Measurements from ENCODE around the gene ARHGAP8. TPM values are rescaled to one million over a fixed set of nuclear protein-coding genes. Genes with fewer than 3 reads are reported as not detected.

ARHGAP8 gene
- total RNA-seq, 1 donor from 2014 or later, result not detected

DNA sequence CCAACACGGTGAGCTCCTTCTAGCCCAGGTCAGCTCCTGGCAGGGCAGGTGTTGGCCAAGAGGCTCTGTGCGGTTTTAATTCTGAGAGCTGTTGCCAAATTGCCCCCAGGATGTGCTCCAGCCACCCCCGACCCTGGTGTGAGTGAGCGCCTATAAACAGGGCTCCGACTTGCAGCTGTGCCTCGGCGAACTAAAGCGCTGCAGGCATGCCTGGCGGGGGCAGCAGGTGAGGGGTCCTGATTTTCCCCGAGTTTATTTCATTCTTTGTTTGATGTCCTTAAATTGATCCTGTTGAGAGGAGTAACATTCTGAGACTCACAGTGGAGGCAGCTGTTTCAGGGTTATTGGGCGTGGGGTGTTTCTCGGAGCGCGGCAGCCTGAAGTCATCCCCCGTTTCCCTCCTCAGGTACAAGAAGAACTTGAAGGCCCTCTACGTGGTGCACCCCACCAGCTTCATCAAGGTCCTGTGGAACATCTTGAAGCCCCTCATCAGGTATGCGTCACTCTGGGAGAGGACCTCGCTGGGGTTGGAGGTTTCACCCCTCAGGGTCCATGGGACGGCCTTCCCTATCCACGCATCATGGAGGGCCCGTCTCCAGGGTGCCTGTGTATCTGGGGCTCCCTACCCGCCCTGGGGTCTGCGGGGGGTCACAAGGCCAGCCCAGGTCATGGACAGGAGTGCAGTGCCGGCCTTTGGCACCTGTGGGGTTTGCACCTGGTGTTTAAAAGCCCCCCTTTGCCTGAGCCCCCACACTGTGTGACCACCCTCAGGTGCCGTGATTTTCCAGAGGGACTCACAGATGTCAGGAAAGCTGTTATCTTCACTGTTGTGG lies 62.1 kb downstream of the ARHGAP8 start:
- intact Hi-C loops (cut with DNase I), result no loop called here
- ATAC-seq (ENCODE audit: poor library complexity), result no peak
- DNase-seq, result peak; percentile 32

- DNase-seq, result peak; percentile 15
- ATAC-seq (ENCODE audit: poor library complexity), result no peak
- intact Hi-C loops (cut with DNase I), result no loop called here
These were observed 63.0 kb downstream of the ARHGAP8 start for GRCh38 chr22:44815099-44816070.

DNA sequence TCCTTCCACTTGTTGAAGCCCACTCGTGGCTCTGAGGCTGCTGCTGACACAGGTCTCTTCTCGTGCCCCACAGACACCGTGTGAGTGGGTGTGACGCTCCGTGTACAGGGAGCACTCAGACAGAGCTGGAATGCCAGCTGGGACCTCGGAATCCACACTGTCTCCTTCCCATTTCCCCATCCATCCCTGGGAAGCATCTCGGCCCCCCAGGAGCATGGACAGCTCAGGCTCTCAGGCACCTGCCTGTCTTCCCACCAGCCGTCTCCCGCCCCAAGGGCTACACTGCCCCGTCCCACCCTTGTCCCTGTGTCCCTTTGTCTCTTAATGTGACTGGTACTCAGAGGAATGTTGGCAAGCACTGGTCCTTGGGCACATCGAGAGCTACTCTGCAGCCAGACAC lies 63.8 kb downstream of the ARHGAP8 start:
- DNase-seq (peak; percentile 15), ATAC-seq (ENCODE audit: poor library complexity) (no peak)
- intact Hi-C loops (cut with DNase I), result no loop called here

DNA sequence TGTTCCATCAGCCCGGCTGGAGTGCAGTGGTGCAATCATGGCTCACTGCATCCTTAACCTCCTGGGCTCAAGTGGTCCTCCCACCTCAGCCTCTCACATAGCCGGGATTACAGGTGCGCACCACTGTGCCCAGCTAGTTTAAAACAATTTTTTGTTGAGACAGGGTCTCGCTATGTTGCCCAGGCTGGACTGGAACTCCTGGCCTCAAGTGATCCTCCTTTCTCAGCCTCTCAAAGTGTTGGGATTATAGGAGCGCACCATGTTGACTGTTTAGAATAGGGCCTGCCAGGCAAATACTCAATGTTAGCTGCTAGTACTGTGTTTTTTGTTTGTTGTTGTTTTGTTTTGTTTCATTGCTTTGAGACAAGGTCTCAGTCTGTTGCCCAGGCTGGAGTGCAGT lies 66.4 kb downstream of the ARHGAP8 start:
- DNase-seq (peak; percentile 13), ATAC-seq (ENCODE audit: poor library complexity) (no peak)
- intact Hi-C loops (cut with DNase I), result no loop called here

DNA sequence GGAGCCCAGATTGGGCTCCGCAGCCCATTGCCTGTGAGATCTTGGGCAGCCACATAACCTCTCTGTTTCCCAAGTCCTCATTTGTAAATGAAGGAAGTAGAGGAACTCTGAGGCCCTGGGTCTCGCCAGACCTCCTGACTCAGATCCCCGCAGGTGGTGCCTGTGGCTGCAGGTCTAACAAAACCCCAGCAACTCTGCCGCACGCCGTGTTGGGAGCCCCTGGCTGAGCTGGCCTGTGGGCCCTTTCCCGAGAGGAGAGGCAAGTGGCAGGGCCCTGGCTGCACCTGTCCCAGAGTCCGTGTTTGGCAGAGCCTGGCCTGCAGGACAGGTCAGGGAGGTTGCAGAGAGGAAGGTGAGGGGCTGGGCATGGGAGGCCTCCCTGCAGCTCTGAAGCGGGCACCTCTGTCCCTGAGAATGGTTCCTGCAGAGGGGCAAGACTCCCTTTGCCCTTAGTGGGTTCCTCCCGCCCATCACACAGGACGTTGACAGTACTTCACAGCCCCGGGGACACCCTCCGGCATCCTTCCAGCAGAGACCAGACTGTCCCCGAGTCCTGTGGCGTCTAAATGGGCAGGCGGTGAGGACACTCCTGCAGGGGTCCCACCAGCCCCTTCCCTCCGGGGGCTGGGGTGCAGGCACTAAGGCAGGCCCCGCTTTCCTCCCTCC lies 67.7 kb downstream of the ARHGAP8 start:
- no peak for ATAC-seq (ENCODE audit: poor library complexity)
- peak; percentile 14 for DNase-seq
- intact Hi-C loops (cut with DNase I), result loop anchor here (5.0 kb wide), 1 partner anchor 277 kb away; no protein-coding TSS in a partner anchor

DNA sequence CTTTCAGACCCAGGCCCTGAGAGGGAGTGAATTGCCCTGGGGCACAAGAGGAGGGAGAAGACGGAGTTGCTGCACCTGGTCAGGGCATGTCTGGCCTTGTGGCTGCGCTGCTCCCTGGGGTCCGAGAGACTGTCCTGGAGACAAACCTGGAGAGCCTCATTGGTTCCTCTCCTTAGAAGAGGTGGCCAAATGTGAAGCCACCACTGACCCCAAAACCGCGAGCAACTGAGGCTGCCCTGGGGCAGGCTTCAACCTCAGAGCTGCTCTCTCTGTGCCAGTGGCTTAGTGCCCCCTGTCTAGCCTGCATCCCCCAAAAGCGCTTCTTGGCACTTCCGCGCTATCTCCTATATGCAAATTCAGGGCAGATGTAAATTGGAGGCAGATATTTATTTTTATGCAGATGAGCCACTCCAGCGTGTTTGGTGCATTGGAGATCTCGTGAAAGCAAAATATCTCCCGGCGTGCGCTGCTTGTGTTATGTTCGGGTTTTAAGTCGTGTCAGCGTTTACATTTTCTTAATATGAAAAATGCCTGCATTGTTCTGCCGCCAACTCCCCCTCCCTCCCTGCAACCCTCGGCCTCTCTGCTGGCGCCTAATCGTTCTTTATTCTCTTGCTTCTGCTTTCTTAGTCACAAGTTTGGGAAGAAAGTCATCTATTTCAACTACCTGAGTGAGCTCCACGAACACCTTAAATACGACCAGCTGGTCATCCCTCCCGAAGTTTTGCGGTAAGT lies 69.5 kb downstream of the ARHGAP8 start:
- no peak for ATAC-seq (ENCODE audit: poor library complexity)
- DNase-seq, result peak; percentile 7
- intact Hi-C loops (cut with DNase I), result loop anchor here (5.0 kb wide), 1 partner anchor 275 kb away; no protein-coding TSS in a partner anchor

DNA sequence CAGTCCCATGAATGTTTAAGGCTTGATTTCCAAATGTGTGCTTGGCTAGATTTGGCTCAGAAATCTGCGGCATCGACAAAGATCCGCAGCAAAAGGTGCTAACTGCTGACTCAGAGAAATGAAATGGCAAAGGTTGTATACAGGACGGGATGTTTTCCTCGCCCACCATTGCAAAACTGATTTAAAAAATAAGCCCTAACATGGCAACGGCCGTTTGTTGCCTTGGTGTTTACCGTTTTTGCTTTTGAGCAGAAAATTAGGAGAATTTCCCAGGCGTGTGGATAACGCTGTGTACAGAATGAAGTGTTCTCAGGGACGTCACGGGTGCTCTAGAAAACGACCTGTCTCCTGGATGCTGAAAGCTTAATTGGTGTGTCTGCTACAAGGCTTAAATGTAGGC lies 70.2 kb downstream of the ARHGAP8 start:
- ATAC-seq (ENCODE audit: poor library complexity) (no peak), DNase-seq (no peak)
- intact Hi-C loops (cut with DNase I), result loop anchor here (5.0 kb wide), 1 partner anchor 275 kb away; no protein-coding TSS in a partner anchor

- intact Hi-C loops (cut with DNase I), result loop anchor here (5.0 kb wide), 1 partner anchor 274 kb away; no protein-coding TSS in a partner anchor
- DNase-seq (no peak), ATAC-seq (ENCODE audit: poor library complexity) (no peak)
These were observed 71.0 kb downstream of the ARHGAP8 start for GRCh38 chr22:44823396-44823795.

GRCh38 chr22:44823806-44824205 lies 71.4 kb downstream of the ARHGAP8 start:
- intact Hi-C loops (cut with DNase I), result loop anchor here (5.0 kb wide), 1 partner anchor 273 kb away; no protein-coding TSS in a partner anchor
- DNase-seq, result peak; percentile 16
- no peak for ATAC-seq (ENCODE audit: poor library complexity)

DNA sequence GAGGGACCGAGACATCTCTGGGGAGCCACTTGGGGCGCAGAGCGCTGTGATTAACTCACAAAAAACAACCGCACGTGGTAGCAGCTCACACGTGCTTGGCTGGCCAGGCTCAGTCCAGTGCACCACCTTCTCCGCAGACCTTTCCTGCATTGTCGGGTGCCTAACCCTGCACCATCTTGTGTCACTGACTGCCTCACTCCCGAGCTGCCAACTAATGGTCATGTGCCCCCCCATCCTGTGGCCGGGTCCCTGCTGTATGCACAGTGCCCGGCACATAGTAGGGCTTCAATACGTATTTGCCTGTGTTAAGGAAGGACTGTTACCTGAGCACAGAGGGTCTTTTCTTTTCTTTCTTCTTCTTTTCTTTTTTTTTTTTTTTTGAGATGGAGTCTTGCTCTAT lies 71.9 kb downstream of the ARHGAP8 start:
- ATAC-seq (ENCODE audit: poor library complexity), result no peak
- peak; percentile 6 for DNase-seq
- intact Hi-C loops (cut with DNase I), result loop anchor here (5.0 kb wide), 1 partner anchor 273 kb away; no protein-coding TSS in a partner anchor

GRCh38 chr22:44825310-44826150 lies 73.2 kb downstream of the ARHGAP8 start:
- DNase-seq (peak; percentile 29), ATAC-seq (ENCODE audit: poor library complexity) (no peak)
- intact Hi-C loops (cut with DNase I), result no loop called here

DNA sequence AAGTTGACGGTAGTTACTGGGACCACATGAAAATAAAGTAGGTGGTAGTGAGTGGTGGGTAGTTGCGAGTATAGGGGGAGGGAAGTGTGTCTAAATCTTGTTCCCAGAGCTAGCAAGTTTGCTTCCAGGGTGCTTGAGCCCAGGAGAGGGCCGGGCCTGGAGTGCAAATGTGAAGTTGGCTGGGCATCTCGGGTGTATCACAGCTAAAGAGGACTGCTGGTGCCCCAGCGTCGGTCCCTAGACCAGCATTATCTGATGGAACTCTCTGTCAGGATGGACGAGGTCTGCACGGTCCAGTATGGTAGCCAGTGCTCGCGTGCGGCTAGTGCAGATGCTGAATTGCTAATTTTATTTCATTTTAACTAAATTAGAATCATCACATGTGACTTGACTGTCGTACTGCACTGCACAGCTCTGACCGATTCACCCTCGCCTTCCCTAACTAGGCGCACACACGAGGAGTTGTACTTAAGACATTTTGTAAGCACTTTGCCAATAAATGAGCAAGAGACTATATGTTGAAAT lies 75.4 kb downstream of the ARHGAP8 start:
- ATAC-seq (ENCODE audit: poor library complexity), result no peak
- DNase-seq, result peak; percentile 13
- intact Hi-C loops (cut with DNase I), result no loop called here

DNA sequence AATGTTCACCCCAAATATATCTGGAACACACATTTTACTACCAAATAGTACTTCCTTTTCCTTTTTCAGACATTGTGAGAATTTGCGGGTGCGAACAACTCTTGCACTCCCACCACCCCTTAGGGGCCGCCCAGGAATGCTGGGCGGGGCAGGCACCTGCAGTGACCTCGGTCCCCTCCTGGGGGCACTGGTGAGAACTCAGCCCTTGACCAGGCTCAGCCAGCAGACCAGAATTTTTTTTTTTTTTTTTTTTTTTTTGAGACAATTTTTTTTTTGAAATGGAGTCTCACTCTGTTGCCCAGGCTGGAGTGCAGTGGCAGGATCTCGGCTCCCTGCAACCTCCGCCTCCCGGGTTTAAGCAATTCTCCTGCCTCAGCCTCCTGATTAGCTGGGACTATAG lies 75.8 kb downstream of the ARHGAP8 start:
- DNase-seq, result peak; percentile 22
- intact Hi-C loops (cut with DNase I), result no loop called here
- no peak for ATAC-seq (ENCODE audit: poor library complexity)

DNA sequence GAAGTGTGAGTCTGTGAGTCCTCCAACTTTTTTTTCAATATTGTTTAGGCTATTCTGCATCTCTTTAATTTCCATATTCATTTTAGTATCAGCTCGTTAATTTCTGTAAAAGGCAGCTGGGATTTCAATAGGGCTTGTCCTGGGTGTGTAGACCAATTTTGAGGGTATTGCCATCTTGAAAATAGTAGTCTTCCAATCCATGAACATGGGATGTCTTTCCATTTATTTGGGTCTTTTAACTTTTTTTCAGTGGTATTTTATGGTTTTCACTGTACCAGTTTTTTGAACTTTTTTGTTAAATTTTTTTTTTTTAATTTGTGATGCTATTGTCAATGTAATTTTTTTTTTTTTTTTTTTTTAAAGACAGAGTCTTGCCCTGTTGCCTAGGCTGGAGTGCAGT lies 79.5 kb downstream of the ARHGAP8 start:
- DNase-seq (no peak), ATAC-seq (ENCODE audit: poor library complexity) (no peak)
- intact Hi-C loops (cut with DNase I), result no loop called here

- ATAC-seq (ENCODE audit: poor library complexity) (no peak), DNase-seq (no peak)
- intact Hi-C loops (cut with DNase I), result no loop called here
These were observed 81.7 kb downstream of the ARHGAP8 start for GRCh38 chr22:44834065-44834464.

GRCh38 chr22:44837481-44837880 lies 85.1 kb downstream of the ARHGAP8 start:
- DNase-seq (no peak), ATAC-seq (ENCODE audit: poor library complexity) (no peak)
- intact Hi-C loops (cut with DNase I), result no loop called here
